Liver (tissue), 9 donors: Measurements from ENCODE around the gene CFAP73. TPM values are rescaled to one million over a fixed set of nuclear protein-coding genes. Genes with fewer than 3 reads are reported as not detected.

ENCODE experiments used
- DNase-seq: peaks from one replicate; pipeline ENCODE4 v3.0.0-alpha.2; 2017; ENCODE audit warnings: low spot score
- H3K27ac ChIP-seq, 2 donors: one replicate each; pipeline ENCODE4 v1.7.0; 2013; ENCODE audit warnings: inconsistent platforms in 2 of 2, low read length in 2 of 2, control low read depth in 1 of 2, low read depth in 1 of 2, mild to moderate bottlenecking in 1 of 2
- H3K27me3 ChIP-seq, 4 donors: one replicate each; pipeline versions ENCODE4 v1.6.1 to v1.7.0; 2013; ENCODE audit warnings: low read length in 3 of 4, inconsistent platforms in 1 of 4, mild to moderate bottlenecking in 1 of 4, moderate library complexity in 1 of 4; ENCODE audit not compliant: control insufficient read depth in 4 of 4, insufficient read depth in 4 of 4
- H3K36me3 ChIP-seq, 4 donors: one replicate each; pipeline versions ENCODE4 v1.6.1 to v1.7.0; 2013; ENCODE audit warnings: low read length in 3 of 4, mild to moderate bottlenecking in 3 of 4, low read depth in 1 of 4, moderate library complexity in 1 of 4; ENCODE audit not compliant: control insufficient read depth in 4 of 4, insufficient read depth in 3 of 4
- H3K4me1 ChIP-seq, 4 donors: one replicate each; pipeline versions ENCODE4 v1.6.1 to v1.7.0; 2013; ENCODE audit warnings: low read length in 3 of 4, mild to moderate bottlenecking in 3 of 4, moderate library complexity in 1 of 4; ENCODE audit not compliant: control insufficient read depth in 4 of 4, insufficient read depth in 4 of 4
- H3K4me3 ChIP-seq, 3 donors: one replicate each; pipeline versions ENCODE4 v1.6.1 to v1.7.0; 2013; ENCODE audit warnings: low read length in 3 of 3, control low read depth in 1 of 3, low read depth in 1 of 3, mild to moderate bottlenecking in 1 of 3
- H3K9ac ChIP-seq, 2 donors: one replicate each; pipeline ENCODE4 v1.7.0; 2013; ENCODE audit warnings: low read length in 2 of 2, mild to moderate bottlenecking in 2 of 2, moderate library complexity in 2 of 2, control low read depth in 1 of 2, low read depth in 1 of 2
- H3K9me3 ChIP-seq, 4 donors: one replicate each; pipeline versions ENCODE4 v1.6.1 to v1.7.0; 2013; ENCODE audit warnings: low read length in 3 of 4; ENCODE audit not compliant: control insufficient read depth in 4 of 4
- ATF3 ChIP-seq: IDR thresholded peaks from 2 replicates; pipeline ENCODE4 v1.6.1; 2016; ENCODE audit warnings: antibody characterized with exemption
- CTCF ChIP-seq: fragments of 150-350 bp; IDR thresholded peaks from 2 replicates; pipeline ENCODE4 v1.5.1; 2017; ENCODE audit warnings: improper control_type of control experiment, low read depth, low read length; ENCODE audit not compliant: missing input control
- EGR1 ChIP-seq, 2 donors: IDR thresholded peaks; 2 replicates each; pipeline ENCODE4 v1.6.1; 2016 to 2018; ENCODE audit warnings: antibody characterized with exemption in 2 of 2, low read depth in 2 of 2
- FOXA1 ChIP-seq: IDR thresholded peaks from 2 replicates; pipeline ENCODE4 v1.6.1; 2016; ENCODE audit warnings: antibody characterized with exemption
- FOXA2 ChIP-seq: IDR thresholded peaks from 2 replicates; pipeline ENCODE4 v1.6.1; 2016; ENCODE audit warnings: antibody characterized with exemption
- GABPA ChIP-seq, 2 donors: IDR thresholded peaks in 1 of 2; conservative IDR thresholded peaks in 1 of 2; 2 replicates each; pipeline ENCODE4 v1.6.1; 2016; ENCODE audit warnings: antibody characterized with exemption in 2 of 2, mild to moderate bottlenecking in 1 of 2, moderate library complexity in 1 of 2
- HNF4A ChIP-seq, 2 donors: conservative IDR thresholded peaks; 2 replicates each; pipeline ENCODE4 v1.6.1; 2016; ENCODE audit warnings: antibody characterized with exemption in 2 of 2, mild to moderate bottlenecking in 2 of 2
- HNF4G ChIP-seq: IDR thresholded peaks from 2 replicates; pipeline ENCODE4 v1.6.1; 2016; ENCODE audit warnings: antibody characterized with exemption
- JUND ChIP-seq, 2 donors: IDR thresholded peaks; 2 replicates each; pipeline ENCODE4 v1.6.1; 2016; ENCODE audit warnings: antibody characterized with exemption in 2 of 2
- MAX ChIP-seq: IDR thresholded peaks from 2 replicates; pipeline ENCODE4 v1.6.1; 2016; ENCODE audit warnings: antibody characterized with exemption
- RAD21 ChIP-seq, 2 donors: IDR thresholded peaks; 2 replicates each; pipeline ENCODE4 v1.6.1; 2016; ENCODE audit warnings: antibody characterized with exemption in 2 of 2, mild to moderate bottlenecking in 2 of 2
- REST ChIP-seq: IDR thresholded peaks from 2 replicates; pipeline ENCODE4 v1.6.1; 2016; ENCODE audit warnings: antibody characterized with exemption, mild to moderate bottlenecking
- RXRA ChIP-seq, 2 donors: IDR thresholded peaks; 2 replicates each; pipeline ENCODE4 v1.6.1; 2017 to 2018; ENCODE audit warnings: antibody characterized with exemption in 2 of 2, mild to moderate bottlenecking in 1 of 2
- SP1 ChIP-seq: IDR thresholded peaks from 2 replicates; pipeline ENCODE4 v1.6.1; 2018; ENCODE audit warnings: antibody characterized with exemption, mild to moderate bottlenecking
- TAF1 ChIP-seq: conservative IDR thresholded peaks from 2 replicates; pipeline ENCODE4 v1.6.1; 2016; ENCODE audit warnings: antibody characterized with exemption, mild to moderate bottlenecking
- YY1 ChIP-seq: IDR thresholded peaks from 2 replicates; pipeline ENCODE4 v1.6.1; 2016; ENCODE audit warnings: antibody characterized with exemption, mild to moderate bottlenecking
- ZBTB33 ChIP-seq: IDR thresholded peaks from 2 replicates; pipeline ENCODE4 v1.6.1; 2016; ENCODE audit warnings: antibody characterized with exemption
- WGBS: extraction: QIAGEN DNeasy Blood & Tissue Kit; methylation state at CpG from one replicate; pipeline ENCODE4 v1.1.7; 2013; 5-methylcytosine and 5-hydroxymethylcytosine counted together
- polyA plus RNA-seq, 2 donors: library from polyadenylated mRNA; stranded (reverse) in 1 of 2; unstranded in 1 of 2; fragments of 200-250 nt in 1 of 2; fragments of >200 nt in 1 of 2; fragmentation: Nextera tagmentation in 1 of 2; extraction: Ambion mirVana in 1 of 2; gene quantifications; one replicate each; pipeline versions ENCODE4 v1.2.1 to v1.2.3, GENCODE V29; 2013 to 2015
- total RNA-seq, 2 donors: library from RNA; depleted of rRNA; stranded (reverse); fragments of >200 nt; gene quantifications; one replicate each; pipeline ENCODE4 v1.2.3, GENCODE V29; 2014
- donor health status: healthy.
- donor health status: healthy.
- donor health status: healthy.
- donor health status: healthy.
- donor health status: healthy.

CFAP73 gene
- total and polyA plus RNA-seq, 4 donors = 0.18 to 0.19 TPM; not detected in 2

GRCh38 chr12:113138826-113139225 is 10.7 kb upstream of the CFAP73 start:
- DNase-seq = no peak
- no peak overlapping the region for H3K27ac ChIP-seq
- H3K4me3 ChIP-seq = no peak overlapping the region
- 90% methylated on average over 3 of the region's 3 CpGs for WGBS
- no peaks in the 10 kb centered on the region for H3K36me3 ChIP-seq
- H3K4me1 ChIP-seq = peaks cover 0 to 4% (median 3%) of the 10 kb centered on the region in 4 donors
- no peaks in the 10 kb centered on the region for H3K9me3 ChIP-seq
- TF ChIP-seq CTCF = no peak
- no peak for TF ChIP-seq SP1
- no peak for TF ChIP-seq FOXA2
- no peak for TF ChIP-seq JUND (IDR thresholded peaks at IDR 0.05)
- TF ChIP-seq REST = no peak
- TF ChIP-seq HNF4G = no peak
- no peak for TF ChIP-seq MAX
- TF ChIP-seq GABPA (IDR thresholded peaks at IDR 0.05 in 1 of 2, conservative IDR thresholded peaks at IDR 0.05 in 1 of 2) = no peak
- no peak for TF ChIP-seq FOXA1
- TF ChIP-seq ATF3 = no peak
- H3K27me3 ChIP-seq = peaks cover 0 to 5% (median 1%) of the 10 kb centered on the region in 4 donors
- H3K9ac ChIP-seq = no peak overlapping the region

GRCh38 chr12:113140706-113141105 is 8.8 kb upstream of the CFAP73 start:
- WGBS = 77% methylated on average over 7 of the region's 7 CpGs
- H3K36me3 ChIP-seq = no peaks in the 10 kb centered on the region
- no peak for DNase-seq
- peaks cover 0 to 4% (median 0%) of the 10 kb centered on the region in 4 donors for H3K4me1 ChIP-seq
- no peak overlapping the region for H3K4me3 ChIP-seq
- peaks cover 0 to 3% (median 0%) of the 10 kb centered on the region in 4 donors for H3K27me3 ChIP-seq
- H3K27ac ChIP-seq = no peak overlapping the region
- no peak overlapping the region for H3K9ac ChIP-seq
- H3K9me3 ChIP-seq = no peaks in the 10 kb centered on the region
- no peak for TF ChIP-seq YY1
- no peak for TF ChIP-seq HNF4G
- TF ChIP-seq REST = no peak
- TF ChIP-seq ATF3 = no peak
- no peak for TF ChIP-seq MAX
- TF ChIP-seq ZBTB33 = no peak
- TF ChIP-seq CTCF = no peak
- TF ChIP-seq HNF4A (conservative IDR thresholded peaks at IDR 0.05) = no peak
- no peak for TF ChIP-seq JUND (IDR thresholded peaks at IDR 0.05)
- no peak for TF ChIP-seq SP1
- no peak for TF ChIP-seq RAD21 (IDR thresholded peaks at IDR 0.05)
- TF ChIP-seq TAF1 = no peak
- no peak for TF ChIP-seq EGR1 (IDR thresholded peaks at IDR 0.05; ENCODE audit: low read depth in 2 of 2)
- no peak for TF ChIP-seq FOXA1
- no peak for TF ChIP-seq RXRA (IDR thresholded peaks at IDR 0.05)
